ENCODE data around the gene UPK3B.
"Not testable (repeated sequence)": the region's sequence is repeated elsewhere in the genome, so short reads cannot be mapped to it uniquely, and the experiment has no call there.

Gene UPK3B

GRCh38 chr7:76513817-76514799 lies 3.8 kb downstream of the UPK3B start:
- DNase-seq (ENCODE audit: low spot score) = no peak

DNA sequence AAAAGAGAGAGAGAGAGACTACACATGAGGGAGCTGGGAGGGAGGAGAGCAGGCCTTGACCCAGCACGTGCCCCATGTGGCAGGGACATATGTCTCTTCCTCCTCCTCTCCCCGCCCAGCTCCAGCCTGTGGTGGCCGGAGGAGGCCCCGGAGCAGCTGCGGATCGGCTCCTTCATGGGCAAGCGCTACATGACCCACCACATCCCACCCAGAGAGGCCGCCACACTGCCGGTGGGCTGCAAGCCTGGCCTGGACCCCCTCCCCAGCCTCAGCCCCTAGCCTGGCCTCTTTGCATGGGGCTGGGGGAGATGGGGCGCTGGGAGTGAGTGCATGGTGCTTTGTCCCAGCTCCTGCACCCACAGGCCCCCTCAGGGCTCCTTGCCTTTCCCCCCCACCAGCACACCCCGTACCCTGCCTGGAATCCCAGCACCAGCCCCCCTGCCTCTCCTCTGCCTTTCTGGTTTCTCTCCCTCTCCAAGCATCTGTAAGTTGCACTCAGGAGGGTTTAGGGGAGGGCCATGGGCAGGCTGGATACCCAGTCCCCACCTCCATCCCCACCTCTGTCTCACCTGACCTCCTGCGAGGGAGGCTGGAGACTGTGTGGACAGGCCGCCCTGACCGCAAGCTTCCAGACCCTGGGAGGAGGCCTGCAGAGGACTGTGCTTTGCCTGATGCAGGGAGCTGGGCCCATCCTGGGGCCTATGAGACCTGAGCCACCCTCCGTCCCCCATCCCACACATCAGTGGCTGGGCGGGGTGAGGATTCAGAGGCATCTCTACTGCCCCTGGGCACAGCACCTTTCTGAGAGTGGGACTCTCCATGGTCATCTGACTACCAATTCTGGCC lies 4.8 kb downstream of the UPK3B start:
- no peak for DNase-seq (ENCODE audit: low spot score)

GRCh38 chr7:76515999-76516443 lies 5.7 kb downstream of the UPK3B start:
- peak; percentile 61 for DNase-seq (ENCODE audit: low spot score)

- DNase-seq (ENCODE audit: low spot score) = not testable (repeated sequence)
Measured at GRCh38 chr7:76516932-76517331, 6.6 kb downstream of the UPK3B start.

DNA sequence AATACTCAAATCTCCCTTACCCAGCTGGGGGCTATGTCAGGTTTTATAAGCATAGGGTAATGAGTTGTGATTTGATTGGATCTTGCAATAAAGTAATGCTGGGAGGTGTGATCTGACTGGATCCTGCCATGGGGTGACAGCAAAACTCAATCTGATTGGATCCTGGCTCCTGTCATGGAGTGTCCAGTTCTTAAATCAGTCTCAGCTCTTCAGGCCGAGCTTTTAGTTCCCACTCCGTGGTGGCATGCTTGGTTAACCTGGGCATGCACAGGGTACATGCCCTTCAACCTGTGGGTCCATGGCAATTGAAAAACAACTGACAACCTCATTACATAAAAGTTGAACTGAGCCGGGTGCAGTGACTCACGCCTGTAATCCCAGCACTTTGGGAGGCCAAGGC lies 15.8 kb downstream of the UPK3B start:
- not testable (repeated sequence) for DNase-seq (ENCODE audit: low spot score)

GRCh38 chr7:76531643-76532042 lies 21.3 kb downstream of the UPK3B start:
- DNase-seq (ENCODE audit: low spot score) = not testable (repeated sequence)

- DNase-seq (ENCODE audit: low spot score) = not testable (repeated sequence)
Measured at GRCh38 chr7:76543197-76543596, 32.8 kb downstream of the UPK3B start, which contains the start of gene SPDYE16. SPDYE16 (minus strand) TSS chr7:76543297; CDS start chr7:76541459, 1,838 bp downstream.

GRCh38 chr7:76549025-76549854 lies 38.9 kb downstream of the UPK3B start:
- peak; percentile 66 for DNase-seq (ENCODE audit: low spot score)

GRCh38 chr7:76549855-76550248 lies 39.5 kb downstream of the UPK3B start:
- DNase-seq (ENCODE audit: low spot score) = not testable (repeated sequence)

DNA sequence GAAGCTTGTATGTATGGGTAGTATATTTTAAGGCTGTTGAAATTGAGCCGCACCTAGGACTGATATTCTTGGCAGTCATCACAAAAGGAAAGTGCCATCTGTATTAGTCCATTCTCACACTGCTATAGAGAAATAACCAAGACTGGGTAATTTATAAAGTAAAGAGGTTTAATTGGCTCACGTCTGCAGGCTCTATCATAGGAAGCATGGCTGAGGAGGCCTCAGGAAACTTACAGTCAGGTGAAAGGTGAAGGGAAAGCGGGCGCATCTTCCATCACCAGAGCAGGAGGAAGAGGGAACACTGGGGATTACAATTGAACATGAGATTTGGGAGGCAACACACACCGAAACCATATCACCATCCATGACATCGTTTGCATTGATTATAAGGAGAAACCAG lies 41.6 kb downstream of the UPK3B start:
- not testable (repeated sequence) for DNase-seq (ENCODE audit: low spot score)

DNA sequence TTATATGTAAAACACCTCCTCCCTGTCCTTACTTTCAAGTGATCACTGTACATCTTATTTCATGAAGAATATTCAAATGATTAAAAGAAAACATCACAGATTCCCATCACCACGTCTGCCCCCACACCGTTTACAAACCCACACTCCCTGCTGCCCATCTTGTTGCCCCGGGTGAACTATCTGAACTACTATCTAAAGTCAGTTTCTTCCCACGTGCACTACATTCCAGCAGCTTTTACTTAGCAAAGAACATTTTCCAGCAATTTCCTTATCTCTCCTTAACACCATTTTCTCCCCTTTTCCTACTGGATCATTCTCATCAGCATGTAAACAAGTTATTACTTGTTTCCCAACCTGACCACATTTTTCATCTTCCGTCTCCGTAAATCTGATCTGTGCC lies 49.3 kb downstream of the UPK3B start:
- DNase-seq (ENCODE audit: low spot score) = not testable (repeated sequence)

- DNase-seq (ENCODE audit: low spot score) = not testable (repeated sequence)
Measured at GRCh38 chr7:76560157-76560556, 49.8 kb downstream of the UPK3B start.

DNA sequence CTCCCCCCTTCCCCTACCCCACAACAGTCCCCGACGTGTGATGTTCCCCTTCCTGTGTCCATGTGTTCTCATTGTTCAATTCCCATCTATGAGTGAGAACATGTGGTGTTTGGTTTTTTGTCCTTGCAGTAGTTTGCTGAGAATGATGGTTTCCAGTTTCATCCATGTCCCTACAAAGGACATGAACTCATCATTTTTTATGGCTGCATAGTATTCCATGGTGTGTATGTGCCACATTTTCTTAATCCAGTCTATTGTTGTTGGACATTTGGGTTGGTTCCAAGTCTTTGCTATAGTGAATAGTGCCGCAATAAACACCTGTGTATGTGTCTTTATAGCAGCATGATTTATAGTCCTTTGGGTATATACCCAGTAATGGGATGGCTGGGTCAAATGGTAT lies 51.0 kb downstream of the UPK3B start:
- DNase-seq (ENCODE audit: low spot score) = not testable (repeated sequence)

- not testable (repeated sequence) for DNase-seq (ENCODE audit: low spot score)
Measured at GRCh38 chr7:76565001-76565400, 54.6 kb downstream of the UPK3B start.

Data from COLO829 (cell line).